HS-5 (cell line): ENCODE measurements around the gene SNTA1.
"Not testable (repeated sequence)": the region's sequence is repeated elsewhere in the genome, so short reads cannot be mapped to it uniquely, and the experiment has no call there.

Experiments
- DNase-seq: peaks from one replicate; pipeline ENCODE4 v3.0.0-alpha.2; 2012; ENCODE audit warnings: low read depth

SNTA1 gene

GRCh38 chr20:33443512-33444239 lies at the start of gene SNTA1:
SNTA1 (minus strand) TSS chr20:33443763; CDS start chr20:33443620, 143 bp downstream.
- peak; percentile 46 for DNase-seq

- DNase-seq, result no peak
These were observed 47.5 kb upstream of the SNTA1 start for GRCh38 chr20:33490934-33491656.

GRCh38 chr20:33490023-33490933 lies 46.7 kb upstream of the SNTA1 start, which contains the start of gene CBFA2T2:
CBFA2T2 (plus strand) TSS chr20:33490096; CDS start chr20:33490268, 172 bp downstream.
- DNase-seq, result peak; percentile 18

GRCh38 chr20:33489495-33490022 lies 46.0 kb upstream of the SNTA1 start:
- peak; percentile 82 for DNase-seq

GRCh38 chr20:33488661-33489494 lies 45.3 kb upstream of the SNTA1 start:
- DNase-seq, result not testable (repeated sequence)

- no peak for DNase-seq
These were observed 44.6 kb upstream of the SNTA1 start for GRCh38 chr20:33488201-33488600.

- DNase-seq, result not testable (repeated sequence)
These were observed 39.6 kb upstream of the SNTA1 start for GRCh38 chr20:33483186-33483585.

- DNase-seq, result no peak
These were observed 39.0 kb upstream of the SNTA1 start for GRCh38 chr20:33482581-33482980.

- no peak for DNase-seq
These were observed 37.9 kb upstream of the SNTA1 start for GRCh38 chr20:33481431-33481941.

- no peak for DNase-seq
These were observed 36.5 kb upstream of the SNTA1 start for GRCh38 chr20:33480048-33480447.

- DNase-seq, result no peak
These were observed 34.0 kb upstream of the SNTA1 start for GRCh38 chr20:33477386-33478234.

- DNase-seq, result no peak
These were observed 32.0 kb upstream of the SNTA1 start for GRCh38 chr20:33475381-33476152.

- no peak for DNase-seq
These were observed 31.4 kb upstream of the SNTA1 start for GRCh38 chr20:33474963-33475362.

GRCh38 chr20:33474097-33474873 lies 30.7 kb upstream of the SNTA1 start:
- DNase-seq, result no peak

- DNase-seq, result no peak
These were observed 29.4 kb upstream of the SNTA1 start for GRCh38 chr20:33472868-33473435.

- DNase-seq, result no peak
These were observed 27.3 kb upstream of the SNTA1 start for GRCh38 chr20:33470866-33471265.

GRCh38 chr20:33470457-33470856 lies 26.9 kb upstream of the SNTA1 start:
- DNase-seq, result no peak

GRCh38 chr20:33466303-33466646 lies 22.7 kb upstream of the SNTA1 start:
- no peak for DNase-seq
